SK-N-SH treated with all-trans-retinoic acid at 6 μM for 48 hours (cell line): ENCODE data around the gene ABR.
"Not testable (repeated sequence)": the region's sequence is repeated elsewhere in the genome, so short reads cannot be mapped to it uniquely, and the experiment has no call there.

Experiments
- ATAC-seq: fragments of 200-7000 bp; cut with Tn5 transposase; 3 replicates; pipeline ENCODE4 v1.9.1; 2020; ENCODE audit warnings: mild to moderate bottlenecking, moderate library complexity
- ARNTL ChIP-seq: fragments of 450-650 bp; formaldehyde crosslinking; IDR thresholded peaks from 2 replicates; pipeline ENCODE4 v1.5.0; 2020; ENCODE audit warnings: low read depth, mild to moderate bottlenecking, moderate library complexity, borderline replicate concordance
- BACH2 ChIP-seq: fragments of 250-450 bp; sonication (Bioruptor Pico); IDR thresholded peaks from 2 replicates; pipeline ENCODE4 v1.9.0; 2021; ENCODE audit warnings: mild to moderate bottlenecking, borderline replicate concordance
- CREB5 ChIP-seq: fragments of 250-450 bp; sonication (Bioruptor Pico); IDR thresholded peaks from 2 replicates; pipeline ENCODE4 v1.5.1; 2020; ENCODE audit warnings: low read depth, mild to moderate bottlenecking, moderate library complexity
- CSDC2 ChIP-seq: fragments of 250-450 bp; sonication (Bioruptor Pico); IDR thresholded peaks from 2 replicates; pipeline ENCODE4 v1.5.0; 2020; ENCODE audit warnings: mild to moderate bottlenecking, moderate library complexity
- CSRNP3 ChIP-seq: fragments of 250-450 bp; sonication (Bioruptor Pico); IDR thresholded peaks from 2 replicates; pipeline ENCODE4 v1.5.1; 2021; ENCODE audit warnings: mild to moderate bottlenecking, moderate library complexity
- ESRRG ChIP-seq: fragments of 250-450 bp; sonication (Bioruptor Pico); IDR thresholded peaks from 2 replicates; pipeline ENCODE4 v1.6.1; 2021; ENCODE audit warnings: mild to moderate bottlenecking
- ISL1 ChIP-seq: fragments of 250-450 bp; sonication (Bioruptor Pico); IDR thresholded peaks from 2 replicates; pipeline ENCODE4 v2.1.2; 2022; ENCODE audit warnings: mild to moderate bottlenecking, moderate library complexity
- OSR1 ChIP-seq: fragments of 250-450 bp; sonication (Bioruptor Pico); IDR thresholded peaks from 2 replicates; pipeline ENCODE4 v1.8.0; 2022; ENCODE audit warnings: moderate library complexity, mild to moderate bottlenecking, inconsistent platforms
- PATZ1 ChIP-seq: fragments of 250-450 bp; sonication (Bioruptor Pico); IDR thresholded peaks from 2 replicates; pipeline ENCODE4 v1.8.0; 2020; ENCODE audit warnings: mild to moderate bottlenecking, moderate library complexity, borderline replicate concordance
- POU6F1 ChIP-seq: fragments of 250-450 bp; sonication (Bioruptor Pico); IDR thresholded peaks from 2 replicates; pipeline ENCODE4 v1.8.0; 2021; ENCODE audit warnings: low read depth, mild to moderate bottlenecking, moderate library complexity, borderline replicate concordance
- PPARA ChIP-seq: fragments of 250-450 bp; sonication (Bioruptor Pico); IDR thresholded peaks from 2 replicates; pipeline ENCODE4 v1.5.0; 2020; ENCODE audit warnings: mild to moderate bottlenecking, borderline replicate concordance
- RARB ChIP-seq: fragments of 250-450 bp; sonication (Bioruptor Pico); IDR thresholded peaks from 2 replicates; pipeline ENCODE4 v1.8.0; 2021; ENCODE audit warnings: mild to moderate bottlenecking, moderate library complexity
- SNAI2 ChIP-seq: fragments of 250-450 bp; sonication (Bioruptor Pico); IDR thresholded peaks from 2 replicates; pipeline ENCODE4 v1.5.0; 2020; ENCODE audit warnings: mild to moderate bottlenecking, moderate library complexity
- TCF4 ChIP-seq: fragments of 250-450 bp; sonication (Bioruptor Pico); IDR thresholded peaks from 2 replicates; pipeline ENCODE4 v1.8.0; 2021; ENCODE audit warnings: mild to moderate bottlenecking, moderate library complexity, borderline replicate concordance
- TOX ChIP-seq: fragments of 250-450 bp; sonication (Bioruptor Pico); IDR thresholded peaks from 2 replicates; pipeline ENCODE4 v1.8.0; 2021; ENCODE audit warnings: mild to moderate bottlenecking, moderate library complexity, borderline replicate concordance
- TSHZ2 ChIP-seq: fragments of 250-450 bp; sonication (Bioruptor Pico); IDR thresholded peaks from 2 replicates; pipeline ENCODE4 v1.5.0; 2020; ENCODE audit warnings: mild to moderate bottlenecking, moderate library complexity
- ZFP30 ChIP-seq: fragments of 450-650 bp; formaldehyde crosslinking; IDR thresholded peaks from 2 replicates; pipeline ENCODE4 v1.5.0; 2022; ENCODE audit warnings: mild to moderate bottlenecking, moderate library complexity
- ZNF565 ChIP-seq: fragments of 450-650 bp; formaldehyde crosslinking; conservative IDR thresholded peaks from 2 replicates; pipeline ENCODE4 v1.5.0; 2020; ENCODE audit warnings: low read depth, mild to moderate bottlenecking, moderate library complexity
- ZNF70 ChIP-seq: fragments of 450-650 bp; formaldehyde crosslinking; IDR thresholded peaks from 2 replicates; pipeline ENCODE4 v1.5.0; 2020; ENCODE audit warnings: mild to moderate bottlenecking, moderate library complexity
- ZNF8 ChIP-seq: fragments of 450-650 bp; formaldehyde crosslinking; IDR thresholded peaks from 2 replicates; pipeline ENCODE4 v1.5.0; 2020; ENCODE audit warnings: mild to moderate bottlenecking, moderate library complexity

Gene ABR

GRCh38 chr17:1123393-1123831, 56.4 kb downstream of the ABR start:
- no peak for ATAC-seq
- TF ChIP-seq POU6F1 (CRISPR knock-in tag) (no peak), CREB5 (no peak), PATZ1 (CRISPR knock-in tag) (no peak), ISL1 (CRISPR knock-in tag) (no peak), ESRRG (CRISPR knock-in tag) (no peak), ZFP30 (CRISPR knock-in tag) (no peak), TSHZ2 (no peak), ARNTL (CRISPR knock-in tag) (no peak), TOX (CRISPR knock-in tag) (no peak), CSRNP3 (CRISPR knock-in tag) (no peak), RARB (CRISPR knock-in tag) (no peak), CSDC2 (CRISPR knock-in tag) (no peak), PPARA (no peak), ZNF70 (CRISPR knock-in tag) (no peak), ZNF565 (CRISPR knock-in tag) (no peak), ZNF8 (CRISPR knock-in tag) (no peak)

GRCh38 chr17:1122533-1123392, 57.0 kb downstream of the ABR start:
- TF ChIP-seq TCF4: no peak
- peak; percentile 93 for ATAC-seq

- not testable (repeated sequence) for ATAC-seq
Observed at GRCh38 chr17:1121442-1121817, 58.4 kb downstream of the ABR start.

- ATAC-seq: no peak
- no peak for TF ChIP-seq BACH2 (CRISPR knock-in tag)
- TF ChIP-seq RARB (CRISPR knock-in tag): no peak
- TF ChIP-seq ZNF8 (CRISPR knock-in tag): no peak
- TF ChIP-seq TOX (CRISPR knock-in tag): no peak
- no peak for TF ChIP-seq OSR1 (CRISPR knock-in tag)
- TF ChIP-seq TSHZ2: no peak
- TF ChIP-seq SNAI2 (CRISPR knock-in tag): no peak
- TF ChIP-seq POU6F1 (CRISPR knock-in tag): no peak
- no peak for TF ChIP-seq ESRRG (CRISPR knock-in tag)
- no peak for TF ChIP-seq ISL1 (CRISPR knock-in tag)
- TF ChIP-seq ZNF70 (CRISPR knock-in tag): no peak
- no peak for TF ChIP-seq ARNTL (CRISPR knock-in tag)
Observed at GRCh38 chr17:1120596-1121441, 59.0 kb downstream of the ABR start.
